Measurements from ENCODE around the gene GFPT1. TPM values are rescaled to one million over a fixed set of nuclear protein-coding genes. Genes with fewer than 3 reads are reported as not detected.

GFPT1 gene
- total RNA-seq, 4 donors from 2014 or later = 24.3 to 90.5 (median 39.5) TPM

- Histone ChIP-seq H3K27me3 (no peaks in the 10 kb centered on the region), H3K4me3 (no peak overlapping the region), H3K4me1 (peaks cover 0 to 4% of the 10 kb centered on the region in 2 donors), H3K36me3 (no peaks in the 10 kb centered on the region), H3K9me3 (no peaks in the 10 kb centered on the region), H3K27ac (no peak overlapping the region)
- no peak for TF ChIP-seq POLR2A (IDR thresholded peaks at IDR 0.05)
- TF ChIP-seq, protein P1, sequence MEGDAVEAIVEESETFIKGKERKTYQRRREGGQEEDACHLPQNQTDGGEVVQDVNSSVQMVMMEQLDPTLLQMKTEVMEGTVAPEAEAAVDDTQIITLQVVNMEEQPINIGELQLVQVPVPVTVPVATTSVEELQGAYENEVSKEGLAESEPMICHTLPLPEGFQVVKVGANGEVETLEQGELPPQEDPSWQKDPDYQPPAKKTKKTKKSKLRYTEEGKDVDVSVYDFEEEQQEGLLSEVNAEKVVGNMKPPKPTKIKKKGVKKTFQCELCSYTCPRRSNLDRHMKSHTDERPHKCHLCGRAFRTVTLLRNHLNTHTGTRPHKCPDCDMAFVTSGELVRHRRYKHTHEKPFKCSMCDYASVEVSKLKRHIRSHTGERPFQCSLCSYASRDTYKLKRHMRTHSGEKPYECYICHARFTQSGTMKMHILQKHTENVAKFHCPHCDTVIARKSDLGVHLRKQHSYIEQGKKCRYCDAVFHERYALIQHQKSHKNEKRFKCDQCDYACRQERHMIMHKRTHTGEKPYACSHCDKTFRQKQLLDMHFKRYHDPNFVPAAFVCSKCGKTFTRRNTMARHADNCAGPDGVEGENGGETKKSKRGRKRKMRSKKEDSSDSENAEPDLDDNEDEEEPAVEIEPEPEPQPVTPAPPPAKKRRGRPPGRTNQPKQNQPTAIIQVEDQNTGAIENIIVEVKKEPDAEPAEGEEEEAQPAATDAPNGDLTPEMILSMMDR (IDR thresholded peaks at IDR 0.05) = no peak
- intact Hi-C loops (cut with DNase I; ENCODE audit: low total_unique reads) = no loop called here
- DNase-seq = no peak
These were observed 98.6 kb downstream of the GFPT1 start for GRCh38 chr2:69288429-69288828.

DNA sequence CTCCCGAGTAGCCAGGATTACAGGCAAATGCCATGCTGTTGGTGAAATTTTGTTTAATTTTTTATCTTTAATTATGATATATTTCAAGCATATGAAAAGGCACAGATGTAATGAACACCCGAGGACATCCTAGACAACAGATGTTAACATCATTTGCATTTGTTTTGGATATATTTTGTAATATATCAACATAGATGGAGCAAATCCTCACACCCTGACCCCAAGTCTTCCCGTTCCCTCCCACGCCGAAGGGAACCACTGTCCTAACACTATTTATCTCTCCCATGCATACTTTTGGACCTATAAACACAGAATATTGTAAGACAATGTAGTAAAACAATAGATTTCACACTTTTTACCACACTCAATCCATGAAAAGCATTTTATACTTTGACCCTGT, 99.5 kb downstream of the GFPT1 start:
- H3K4me1 ChIP-seq = peaks cover 0 to 4% of the 10 kb centered on the region in 2 donors
- no peaks in the 10 kb centered on the region for H3K27me3 ChIP-seq
- no peak for DNase-seq
- TF ChIP-seq POLR2A (IDR thresholded peaks at IDR 0.05) = no peak
- TF ChIP-seq, protein P1 (IDR thresholded peaks at IDR 0.05) = no peak
- H3K4me3 ChIP-seq = no peak overlapping the region
- H3K9me3 ChIP-seq = no peaks in the 10 kb centered on the region
- no peaks in the 10 kb centered on the region for H3K36me3 ChIP-seq
- no peak overlapping the region for H3K27ac ChIP-seq
- intact Hi-C loops (cut with DNase I; ENCODE audit: low total_unique reads) = no loop called here

DNA sequence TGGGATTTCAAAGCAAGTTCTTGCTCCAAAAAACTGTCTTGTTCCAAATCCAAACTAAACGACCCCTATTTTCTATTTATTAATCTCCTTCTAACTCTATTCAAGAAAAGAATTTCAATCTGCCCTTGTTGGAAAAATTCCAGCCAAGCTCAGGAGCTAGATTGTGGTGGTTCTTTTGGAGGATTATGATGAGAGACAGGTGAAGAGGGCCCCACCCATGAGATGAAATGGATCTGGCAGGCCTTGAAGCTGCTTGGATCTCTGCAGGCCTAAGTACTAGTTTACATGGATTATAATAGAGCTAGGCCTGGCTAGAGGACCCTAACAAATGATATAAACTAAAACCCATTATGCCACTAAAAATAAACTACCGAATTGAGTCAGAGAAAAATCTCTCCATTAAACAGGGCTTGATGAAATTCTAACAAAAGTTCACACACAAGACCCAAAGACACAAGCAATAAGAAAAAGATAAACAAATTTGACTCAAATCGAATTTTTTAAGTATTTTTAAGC, 101.6 kb downstream of the GFPT1 start:
- Histone ChIP-seq H3K4me1 (no peaks in the 10 kb centered on the region), H3K9me3 (no peaks in the 10 kb centered on the region), H3K27ac (no peak overlapping the region), H3K27me3 (no peaks in the 10 kb centered on the region), H3K4me3 (no peak overlapping the region), H3K36me3 (no peaks in the 10 kb centered on the region)
- no peak for DNase-seq
- intact Hi-C loops (cut with DNase I; ENCODE audit: low total_unique reads) = no loop called here
- TF ChIP-seq POLR2A (IDR thresholded peaks at IDR 0.05) = no peak
- TF ChIP-seq, protein P1 (IDR thresholded peaks at IDR 0.05) = no peak

- Histone ChIP-seq H3K4me3 (no peak overlapping the region), H3K9me3 (no peaks in the 10 kb centered on the region), H3K4me1 (no peaks in the 10 kb centered on the region), H3K27me3 (no peaks in the 10 kb centered on the region), H3K36me3 (no peaks in the 10 kb centered on the region), H3K27ac (no peak overlapping the region)
- intact Hi-C loops (cut with DNase I; ENCODE audit: low total_unique reads) = no loop called here
- DNase-seq = no peak
- no peak for TF ChIP-seq POLR2A (IDR thresholded peaks at IDR 0.05)
- TF ChIP-seq, protein P1 (IDR thresholded peaks at IDR 0.05) = no peak
These were observed 106.1 kb downstream of the GFPT1 start for GRCh38 chr2:69280796-69281412.

GRCh38 chr2:69279931-69280681, 106.9 kb downstream of the GFPT1 start:
- intact Hi-C loops (cut with DNase I; ENCODE audit: low total_unique reads) = no loop called here
- TF ChIP-seq, protein P1 (IDR thresholded peaks at IDR 0.05) = no peak
- TF ChIP-seq POLR2A (IDR thresholded peaks at IDR 0.05) = no peak
- DNase-seq = no peak
- H3K36me3 ChIP-seq = no peaks in the 10 kb centered on the region
- no peaks in the 10 kb centered on the region for H3K9me3 ChIP-seq
- H3K27ac ChIP-seq = no peak overlapping the region
- H3K27me3 ChIP-seq = no peaks in the 10 kb centered on the region
- H3K4me1 ChIP-seq = no peaks in the 10 kb centered on the region
- H3K4me3 ChIP-seq = no peak overlapping the region

Measured in uterus (tissue), 4 donors.